NCI-H1694 treated with DMSO at 0.1 percent for 48 hours (cell line): ENCODE data around the gene TNKS1BP1.

ENCODE experiments used
- DNase-seq: peaks from one replicate; lab custom pipeline; 2025; lab: John Stamatoyannopoulos, UW

The TNKS1BP1 gene

DNA sequence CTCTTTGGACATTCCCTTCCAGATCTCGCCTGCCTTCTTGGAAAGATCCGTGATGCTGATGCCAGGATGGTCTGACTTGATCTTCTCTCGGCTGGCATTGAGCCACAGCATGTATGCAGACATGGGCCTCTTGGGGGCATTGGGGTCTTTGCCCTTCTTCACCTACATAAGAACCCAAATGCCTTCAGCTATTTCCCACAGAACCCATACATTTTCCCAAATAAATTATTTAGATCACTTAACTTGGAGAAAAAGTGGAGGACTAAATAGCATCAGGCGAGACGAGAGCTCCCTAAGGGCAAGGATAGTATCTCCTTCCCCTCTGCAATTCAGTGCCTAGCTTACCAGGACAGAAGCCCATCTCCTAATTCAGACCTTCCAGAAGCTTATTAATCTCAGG, 3.0 kb upstream of the TNKS1BP1 start:
- DNase-seq = no peak

GRCh38 chr11:57325735-57326048, 940 bp upstream of the TNKS1BP1 start:
- no peak for DNase-seq

DNA sequence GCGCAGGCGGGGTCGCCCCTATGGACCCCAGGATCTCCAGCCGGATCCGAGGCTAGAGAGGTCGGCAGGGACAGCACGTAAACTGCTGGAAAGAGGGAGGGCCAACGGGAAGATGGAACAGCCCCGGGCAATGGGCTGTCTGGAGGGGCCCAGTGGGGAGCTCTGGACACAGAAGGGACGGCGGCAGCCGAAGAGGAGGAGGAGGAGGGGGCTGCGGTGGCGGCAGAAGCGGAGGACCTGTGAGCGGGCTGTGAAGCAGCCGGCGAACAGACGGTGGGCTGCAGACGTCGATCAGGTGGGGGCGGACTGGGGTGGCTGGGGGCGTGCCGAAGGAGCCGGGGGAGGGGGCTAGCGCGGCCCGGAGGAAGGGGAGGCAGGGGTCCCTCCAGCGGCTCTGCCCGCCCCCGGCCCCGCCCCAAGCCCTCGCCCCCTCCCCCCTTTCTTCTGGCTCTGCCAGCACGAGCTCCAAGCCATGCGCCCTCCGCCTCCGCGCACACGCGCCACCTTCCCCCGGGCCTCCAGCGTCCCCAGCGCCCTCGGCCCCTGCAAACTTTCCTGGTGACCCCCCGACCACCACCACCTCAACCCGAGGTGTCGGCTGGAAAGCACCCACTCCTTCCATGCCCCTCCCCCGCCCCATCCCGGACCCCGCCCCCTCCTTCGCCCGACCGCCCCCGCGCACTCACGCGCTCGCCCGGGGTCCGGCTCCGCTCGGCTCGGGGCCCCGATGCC, 432 bp downstream of the TNKS1BP1 start:
- peak; percentile 18 for DNase-seq

- DNase-seq = no peak
Measured at GRCh38 chr11:57323855-57324153, 948 bp downstream of the TNKS1BP1 start.

- DNase-seq = no peak
Measured at GRCh38 chr11:57323167-57323854, 1.4 kb downstream of the TNKS1BP1 start.

DNA sequence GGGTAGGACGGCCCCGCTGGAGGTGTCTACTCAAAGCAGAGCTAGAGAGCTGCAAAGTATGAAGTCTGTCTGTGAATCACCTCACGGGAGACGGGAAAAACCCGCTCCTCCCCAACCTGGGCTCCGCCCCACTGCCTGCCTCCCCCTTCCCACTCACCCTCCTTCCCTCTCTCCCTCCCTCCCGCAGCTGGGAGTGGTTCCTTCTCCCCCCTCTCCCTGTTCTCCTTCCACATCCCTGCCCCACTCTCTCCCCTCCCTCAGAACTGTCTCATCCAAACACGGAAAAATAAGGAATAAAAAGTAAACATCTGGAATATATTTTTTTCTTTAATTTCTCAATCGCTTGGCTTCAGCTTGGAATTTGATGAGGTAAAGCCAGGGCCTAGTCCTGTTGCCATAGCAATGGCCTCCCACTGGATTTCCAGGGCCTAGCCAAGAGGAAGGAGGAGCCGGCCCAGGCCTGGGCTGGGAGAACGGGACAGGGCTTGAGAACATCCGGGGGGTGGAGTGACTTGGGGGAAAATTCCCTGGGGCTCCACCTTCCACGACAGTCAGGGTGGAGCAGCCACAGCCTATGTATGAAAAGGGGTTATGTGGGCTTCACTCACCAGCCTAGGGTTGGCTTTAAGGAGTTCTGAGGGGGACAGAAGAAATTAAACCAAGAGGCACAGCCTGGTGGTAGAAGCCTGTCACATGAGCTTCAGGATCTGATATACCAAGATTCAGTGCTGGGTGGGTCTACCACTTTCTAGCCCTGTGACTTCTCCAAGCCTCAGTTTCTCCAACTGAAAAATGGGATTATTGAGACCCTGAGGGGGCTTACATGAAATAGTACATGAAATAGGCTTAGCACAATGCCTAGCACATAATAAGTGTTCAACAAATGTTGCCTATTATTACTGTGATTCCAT, 2.2 kb downstream of the TNKS1BP1 start:
- DNase-seq = peak; percentile 28

- no peak for DNase-seq
Measured at GRCh38 chr11:57321388-57322255, 3.1 kb downstream of the TNKS1BP1 start.

- DNase-seq = no peak
Measured at GRCh38 chr11:57320719-57321387, 3.9 kb downstream of the TNKS1BP1 start.

DNA sequence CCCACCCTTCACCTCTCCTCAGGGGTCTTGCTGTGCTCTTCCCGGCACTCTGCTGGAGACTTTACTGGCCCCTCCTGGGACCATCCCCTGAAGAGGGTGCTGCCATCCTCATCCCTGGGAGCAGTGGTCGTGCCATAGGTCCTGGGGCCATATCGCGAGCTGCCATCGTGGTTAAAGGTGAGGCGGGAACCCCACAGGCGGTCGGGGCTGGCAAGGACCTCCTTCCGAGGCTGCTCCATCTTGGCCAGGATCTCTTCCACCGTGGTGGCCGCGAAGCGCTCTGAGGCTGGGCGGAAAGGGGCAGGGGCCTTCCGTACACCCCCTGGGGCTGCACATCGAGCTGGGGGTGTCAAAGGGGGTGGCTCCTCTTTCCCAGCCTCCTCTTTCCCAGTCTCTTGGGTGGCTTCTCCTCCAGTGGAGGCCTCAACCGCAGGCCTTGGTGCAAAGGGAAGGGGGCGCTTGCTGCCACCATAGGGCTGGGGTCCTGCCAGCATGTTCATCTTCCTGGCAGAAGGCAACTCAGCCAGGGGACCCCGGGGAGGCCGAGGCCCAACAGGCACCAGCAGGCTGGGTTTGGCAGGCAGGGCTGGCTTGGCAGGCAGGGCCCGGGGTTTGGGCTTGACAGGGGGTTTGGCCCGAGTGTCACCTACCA, 4.6 kb downstream of the TNKS1BP1 start:
- no peak for DNase-seq

GRCh38 chr11:57318178-57318577, 6.6 kb downstream of the TNKS1BP1 start:
- DNase-seq = no peak

DNA sequence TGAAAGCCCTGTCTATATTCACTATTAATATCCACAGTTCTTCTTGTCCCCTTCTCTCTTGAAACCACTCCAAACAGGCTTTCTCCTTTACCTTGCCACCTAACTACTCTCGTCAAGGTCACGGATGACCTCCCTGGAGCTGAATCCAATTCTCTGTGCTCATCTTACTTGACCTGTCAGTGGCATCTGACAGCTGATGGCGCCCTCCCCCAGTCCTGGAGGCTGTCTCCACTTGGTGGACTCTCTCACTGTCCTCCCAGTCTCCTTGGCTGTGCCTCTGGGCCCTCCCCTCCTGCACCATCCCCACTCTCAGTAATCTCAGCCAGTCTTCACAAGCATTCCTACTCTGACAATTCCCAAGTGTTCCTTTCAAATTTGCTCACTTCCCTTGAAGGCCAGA, 8.7 kb downstream of the TNKS1BP1 start:
- DNase-seq = no peak

DNA sequence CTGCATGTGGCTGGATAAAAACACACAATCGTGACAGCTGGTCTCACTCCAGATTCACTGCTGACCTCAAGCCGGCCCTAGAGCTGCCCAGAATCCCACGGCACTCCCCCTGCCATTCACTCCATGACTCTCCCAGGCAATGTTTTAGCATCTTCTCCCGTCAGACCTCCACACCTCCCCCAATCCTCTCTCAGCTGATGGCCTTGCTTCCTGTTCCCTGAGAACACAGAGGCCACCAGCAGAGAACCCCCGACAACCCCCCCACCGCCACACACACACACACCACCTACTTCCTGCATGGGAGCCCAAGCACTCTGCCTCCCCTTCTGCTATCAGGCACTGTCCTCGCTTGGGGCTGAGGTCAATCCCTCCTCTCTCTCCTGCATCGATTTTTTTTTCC, 9.3 kb downstream of the TNKS1BP1 start:
- no peak for DNase-seq

GRCh38 chr11:57314221-57314973, 10.4 kb downstream of the TNKS1BP1 start:
- no peak for DNase-seq

DNA sequence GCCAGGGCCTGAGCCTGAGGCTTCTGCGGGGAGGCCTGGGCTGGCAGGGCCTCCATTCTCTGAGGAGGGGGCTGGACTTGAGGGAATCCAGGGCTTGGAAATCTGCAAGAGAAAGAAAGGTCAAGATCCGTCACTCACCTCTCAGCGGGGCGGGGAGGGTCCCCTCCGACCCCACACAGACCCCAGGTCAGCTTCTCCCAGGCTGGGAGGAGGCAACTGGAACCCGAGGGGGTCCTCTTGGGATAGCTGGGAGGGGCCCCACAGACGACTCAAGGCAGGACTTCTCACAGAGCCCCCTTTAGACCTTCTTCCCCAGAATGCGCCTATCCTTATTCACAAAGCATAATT, 11.0 kb downstream of the TNKS1BP1 start:
- no peak for DNase-seq

- DNase-seq = no peak
Measured at GRCh38 chr11:57313071-57313787, 11.5 kb downstream of the TNKS1BP1 start.

GRCh38 chr11:57312511-57313021, 12.2 kb downstream of the TNKS1BP1 start:
- DNase-seq = no peak

DNA sequence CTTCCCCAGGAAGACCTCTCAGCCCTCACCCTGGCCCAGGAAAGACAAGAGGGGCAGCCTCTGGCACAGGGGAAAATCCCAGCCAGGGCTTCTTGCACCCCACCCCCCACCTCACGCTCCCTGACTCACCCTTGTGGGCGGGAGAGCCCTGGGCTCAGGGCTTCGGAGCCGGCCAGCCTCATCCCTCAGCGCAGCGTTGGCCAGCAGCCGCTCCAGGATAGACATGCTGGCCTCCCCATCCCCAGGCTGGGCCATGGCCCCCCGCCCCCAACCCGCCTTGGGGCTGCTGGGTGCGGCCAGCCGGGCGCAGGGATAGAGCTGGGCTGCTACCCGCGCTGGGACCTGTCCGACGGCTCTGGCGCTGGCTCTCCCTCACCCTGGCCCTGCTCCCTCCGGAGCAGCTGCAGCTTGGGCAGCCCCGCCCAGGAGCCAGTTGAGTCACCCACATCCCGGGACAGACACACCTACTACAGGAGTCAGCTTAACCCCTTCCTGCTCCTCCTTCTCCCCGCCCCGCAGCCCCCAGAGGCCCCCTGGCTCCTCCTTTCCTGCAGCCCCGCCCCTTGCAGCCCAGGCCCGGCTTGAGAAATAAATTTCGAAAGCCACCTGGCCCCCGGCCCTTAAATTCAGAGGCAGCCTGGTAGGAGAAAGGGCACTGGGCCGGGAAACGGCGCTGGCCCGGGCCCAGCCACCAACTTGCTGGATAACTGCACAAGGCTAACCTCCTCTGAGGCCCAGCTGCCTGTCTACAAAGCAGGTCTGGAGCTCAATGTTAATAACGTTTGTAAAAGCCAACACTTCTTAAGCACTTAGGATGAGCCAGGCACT, 13.4 kb downstream of the TNKS1BP1 start:
- peak; percentile 61 for DNase-seq

- DNase-seq = no peak
Measured at GRCh38 chr11:57310630-57311086, 14.1 kb downstream of the TNKS1BP1 start.
